Bronchus fibroblast of lung (primary cell): ENCODE measurements around the gene FAM81B. TPM values are rescaled to one million over a fixed set of nuclear protein-coding genes. Genes with fewer than 3 reads are reported as not detected.

Source experiments
- total RNA-seq: library from RNA; depleted of rRNA; stranded (reverse); fragments of >200 nt; gene quantifications from 2 replicates; pipeline ENCODE4 v1.2.3, GENCODE V29; 2015

The FAM81B gene
- not detected in 2 replicates for total RNA-seq

GRCh38 chr5:95390812-95391492 is at the start of gene FAM81B:
TSS of gene FAM81B (plus strand) at chr5:95391366. CDS start at chr5:95391390, 24 bp downstream.

Other genes starting within 250 kb of the FAM81B start
- gene MCTP1, start 106.3 kb upstream of the FAM81B start, total RNA-seq, result 3.3 and 5.9 TPM in 2 replicates
- gene SKIC3, start 163.6 kb downstream of the FAM81B start, total RNA-seq, result 49.2 and 54.6 TPM in 2 replicates
- gene ARSK, start 163.7 kb downstream of the FAM81B start, total RNA-seq, result 8.2 and 9.4 TPM in 2 replicates
- 0.34 and 0.59 TPM in 2 replicates for gene GPR150, start 228.7 kb downstream of the FAM81B start, total RNA-seq